H1 (cell line): ENCODE results near the gene ACOT7. TPM values are rescaled to one million over a fixed set of nuclear protein-coding genes. Genes with fewer than 3 reads are reported as not detected.

Experiments used
- CHD1 ChIP-seq: IDR thresholded peaks from 2 replicates; pipeline ENCODE4 v1.6.1; 2012; ENCODE audit warnings: low read depth, low read length, improper control_type of control experiment
- GABPA ChIP-seq: IDR thresholded peaks from 2 replicates; pipeline ENCODE4 v1.6.1; 2011; ENCODE audit warnings: mild to moderate bottlenecking, low read length, moderate library complexity, borderline replicate concordance; ENCODE audit not compliant: insufficient read depth
- SP4 ChIP-seq: IDR thresholded peaks from 2 replicates; pipeline ENCODE4 v1.6.1; 2012; ENCODE audit warnings: low read length, inconsistent platforms
- polyA plus RNA-seq, 7 experiments: library from polyadenylated mRNA; depleted of rRNA in 3 of 7; stranded (reverse) in 5 of 7; unstranded in 2 of 7; fragments of >200 nt in 5 of 7; fragments of 200-250 nt in 2 of 7; gene quantifications; 1 replicate in 5 of 7; 2 replicates in 1 of 7; 4 replicates in 1 of 7; pipeline versions ENCODE4 v1.2.1 to v1.2.3, GENCODE V29; 2011 to 2013; ENCODE audit warnings: missing spikeins in 2 of 7, mixed read lengths in 2 of 7
- total RNA-seq: library from RNA; stranded (reverse); fragmentation: NEBNext Ultra II Directional; extraction: Animal tissue kit (Norgen Biotek cat#: 25700); gene quantifications from 2 replicates; pipeline ENCODE4 v1.2.1, GENCODE V29; 2021

The ACOT7 gene
- total and polyA plus RNA-seq, 2 of the 8 experiments (the other 6 are each of a cell fraction or from before 2014, with no cell fraction given) = 151 to 214 TPM

DNA sequence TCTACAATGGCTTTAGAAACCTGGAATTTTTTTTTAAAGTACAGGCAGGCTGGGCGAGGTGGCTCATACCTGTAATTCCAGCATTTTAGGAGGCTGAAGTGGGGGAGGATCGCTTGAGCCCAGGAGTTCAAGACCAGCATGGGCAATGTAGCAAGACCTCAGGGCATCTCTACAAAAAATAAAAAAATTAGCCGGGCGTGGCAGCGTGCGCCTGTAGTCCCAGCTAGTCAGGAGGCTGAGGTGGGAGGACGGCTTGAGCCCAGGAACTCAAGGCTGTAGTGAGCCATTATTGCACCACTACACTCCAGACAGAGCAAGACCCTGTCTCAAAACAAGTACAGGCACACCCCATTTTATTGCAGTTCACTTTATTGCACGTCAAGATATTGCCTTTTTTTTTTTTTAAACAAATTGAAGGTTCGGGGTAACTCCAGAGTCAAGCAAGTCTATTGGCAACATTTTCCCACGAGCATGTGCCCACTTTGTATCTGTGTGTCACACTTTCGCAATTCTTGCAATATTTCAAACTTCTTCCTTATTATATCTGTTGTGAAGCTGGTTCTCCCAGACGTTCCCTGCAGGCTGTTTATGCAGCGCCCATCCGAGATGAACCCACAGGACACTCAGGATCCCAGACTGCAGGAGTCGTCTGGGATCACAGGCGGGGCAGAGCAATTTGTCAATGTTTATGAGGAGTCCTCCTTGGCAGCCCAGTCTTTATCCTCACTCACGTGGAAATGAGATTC is 21.5 kb upstream of the ACOT7 start (continued):
- TF ChIP-seq GABPA (no peak), CHD1 (no peak), SP4 (no peak)
